Pancreas (tissue), 10 donors: ENCODE results near the gene PARD3. TPM values are rescaled to one million over a fixed set of nuclear protein-coding genes. Genes with fewer than 3 reads are reported as not detected.
A peak's percentile ranks its signal among the peaks of the same experiment; 100 is the strongest.

Experiments
- ATAC-seq, 4 donors: fragments of 200-7000 bp; cut with Tn5 transposase; one replicate each; pipeline versions ENCODE4 v1.8.0 to v1.9.1; 2020; ENCODE audit warnings: mild to moderate bottlenecking in 4 of 4, moderate library complexity in 4 of 4
- DNase-seq, 6 donors: peaks; one replicate each; pipeline ENCODE4 v3.0.0-alpha.2; 2020
- FAIRE-seq: peaks from 2 replicates; lab custom pipeline; 2012; peaks lifted over from hg19 to GRCh38; lab: Jason Lieb, UNC
- H3K27ac ChIP-seq, 4 donors: fragments of 200-600 bp; sonication (generic); 1 replicate in 3 of 4; 2 replicates in 1 of 4; pipeline versions ENCODE4 v1.5.0 to v1.8.0; 2020
- H3K27me3 ChIP-seq, 4 donors: fragments of 200-600 bp; one replicate each; pipeline ENCODE4 v1.8.0; 2021
- H3K36me3 ChIP-seq, 3 donors: fragments of 200-600 bp; sonication (generic) in 1 of 3; one replicate each; pipeline versions ENCODE4 v1.5.0 to v1.8.0; 2020 to 2021
- H3K4me1 ChIP-seq, 3 donors: fragments of 200-600 bp; one replicate each; pipeline ENCODE4 v1.8.0; 2021
- H3K4me3 ChIP-seq, 4 donors: fragments of 200-600 bp; sonication (generic) in 2 of 4; one replicate each; pipeline versions ENCODE4 v1.5.0 to v1.8.0; 2020 to 2021
- H3K9me3 ChIP-seq, 4 donors: fragments of 200-600 bp; one replicate each; pipeline ENCODE4 v1.8.0; 2021
- WGBS, 2 donors: extraction: QIAGEN DNeasy Blood & Tissue Kit; methylation state at CpG; one replicate each; pipeline ENCODE4 v1.1.7; 2013; 5-methylcytosine and 5-hydroxymethylcytosine counted together
- intact Hi-C, 3 donors: fragments of 100-400 bp; cut with DNase I; formaldehyde crosslinking; loops; one replicate each; pipeline versions ENCODE4 v1.11.1 to v1.14.2; 2022
- polyA plus RNA-seq, 2 donors: library from polyadenylated mRNA; stranded (reverse); fragments of 200-250 nt; gene quantifications; one replicate each; pipeline ENCODE4 v1.2.3, GENCODE V29; 2013
- total RNA-seq, 6 donors: library from RNA; stranded (reverse); fragmentation: NEBNext Ultra II Directional in 4 of 6; extraction: Animal tissue kit (Norgen Biotek cat#: 25700) in 4 of 6; gene quantifications; one replicate each; pipeline versions ENCODE4 v1.2.1 to v1.2.4, GENCODE V29; 2021 to 2023
- TF ChIP-seq, protein P1 (sequence below), 4 donors: fragments of 200-600 bp; sonication (generic) in 3 of 4; IDR thresholded peaks; one replicate each; pipeline versions ENCODE4 v1.5.0 to v1.8.0; 2021; ENCODE audit warnings: antibody characterized with exemption in 4 of 4
- donor health status: healthy with polysubstance abuse.
- donor health status: DM: no; HTN: no; CAD: no; lungs with moderate emphysema.
- donor health status: DM: no; HTN: no; CAD: no.
- donor health status: control.
- donor health status: control.
- donor health status: Bipolar disorder and iron deficiency.
- donor health status: DM: yes; HTN: yes; CAD: no.
- donor health status: DM: no; HTN: no; CAD: no.
- donor health status: DM: no; HTN: no; CAD: no.
- donor health status: DM: yes; HTN: yes; CAD: no.

PARD3 gene
- total and polyA plus RNA-seq, 8 donors: 12.8 to 32.3 (median 23.4) TPM

GRCh38 chr10:34804306-34804705 lies 10.8 kb downstream of the PARD3 start:
- Histone ChIP-seq H3K27me3 (no peaks in the 10 kb centered on the region), H3K4me1 (peaks cover 0 to 17% (median 13%) of the 10 kb centered on the region in 3 donors), H3K4me3 (no peak overlapping the region), H3K27ac (no peak overlapping the region), H3K36me3 (no peaks in the 10 kb centered on the region), H3K9me3 (no peaks in the 10 kb centered on the region)
- DNase-seq: no peak
- TF ChIP-seq, protein P1, sequence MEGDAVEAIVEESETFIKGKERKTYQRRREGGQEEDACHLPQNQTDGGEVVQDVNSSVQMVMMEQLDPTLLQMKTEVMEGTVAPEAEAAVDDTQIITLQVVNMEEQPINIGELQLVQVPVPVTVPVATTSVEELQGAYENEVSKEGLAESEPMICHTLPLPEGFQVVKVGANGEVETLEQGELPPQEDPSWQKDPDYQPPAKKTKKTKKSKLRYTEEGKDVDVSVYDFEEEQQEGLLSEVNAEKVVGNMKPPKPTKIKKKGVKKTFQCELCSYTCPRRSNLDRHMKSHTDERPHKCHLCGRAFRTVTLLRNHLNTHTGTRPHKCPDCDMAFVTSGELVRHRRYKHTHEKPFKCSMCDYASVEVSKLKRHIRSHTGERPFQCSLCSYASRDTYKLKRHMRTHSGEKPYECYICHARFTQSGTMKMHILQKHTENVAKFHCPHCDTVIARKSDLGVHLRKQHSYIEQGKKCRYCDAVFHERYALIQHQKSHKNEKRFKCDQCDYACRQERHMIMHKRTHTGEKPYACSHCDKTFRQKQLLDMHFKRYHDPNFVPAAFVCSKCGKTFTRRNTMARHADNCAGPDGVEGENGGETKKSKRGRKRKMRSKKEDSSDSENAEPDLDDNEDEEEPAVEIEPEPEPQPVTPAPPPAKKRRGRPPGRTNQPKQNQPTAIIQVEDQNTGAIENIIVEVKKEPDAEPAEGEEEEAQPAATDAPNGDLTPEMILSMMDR (IDR thresholded peaks at IDR 0.05): no peak
- no peak for ATAC-seq
- WGBS, 2 donors: 65 to 88% methylated on average over 1 of the region's 1 CpG
- FAIRE-seq: no peak
- intact Hi-C loops: no loop called here

GRCh38 chr10:34802692-34803091 lies 12.4 kb downstream of the PARD3 start:
- H3K4me1 ChIP-seq: peaks cover 0 to 8% (median 7%) of the 10 kb centered on the region in 3 donors
- no peaks in the 10 kb centered on the region for H3K36me3 ChIP-seq
- no peak for ATAC-seq
- no peaks in the 10 kb centered on the region for H3K9me3 ChIP-seq
- no peaks in the 10 kb centered on the region for H3K27me3 ChIP-seq
- TF ChIP-seq, protein P1 (IDR thresholded peaks at IDR 0.05): no peak
- intact Hi-C loops: no loop called here
- no peak overlapping the region for H3K4me3 ChIP-seq
- no peak for FAIRE-seq
- no peak overlapping the region for H3K27ac ChIP-seq
- DNase-seq: no peak
- 72 to 81% methylated on average over 5 of the region's 5 CpGs for WGBS, 2 donors

DNA sequence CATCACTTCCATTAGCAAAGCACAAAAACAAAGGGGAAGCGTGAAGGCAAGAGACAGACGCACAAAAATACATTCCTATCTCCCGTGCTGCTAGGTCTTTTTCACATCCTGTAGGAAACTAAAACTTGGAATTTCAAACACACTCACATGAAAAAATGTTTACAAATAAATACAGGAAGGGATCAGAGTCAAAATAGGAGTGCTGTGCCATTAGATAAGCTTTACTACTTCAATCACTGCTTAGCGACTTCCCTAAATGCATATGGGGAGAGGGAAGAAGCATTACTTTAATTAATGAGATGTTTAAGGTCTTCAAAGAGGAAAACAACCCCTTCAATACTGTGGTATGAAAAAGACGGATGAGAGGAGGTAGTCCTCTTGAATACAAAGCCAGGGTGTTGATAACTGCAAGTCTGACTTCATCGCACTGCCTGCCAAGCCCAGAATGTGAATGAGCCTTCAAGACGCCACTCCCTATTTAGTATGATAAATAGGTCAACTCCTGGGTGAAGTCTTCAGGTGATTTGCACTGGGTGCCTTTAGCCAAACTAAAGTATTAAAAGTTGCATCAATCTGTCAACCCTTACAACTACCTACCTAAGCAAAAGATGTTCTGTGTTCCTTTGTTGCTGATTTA lies 13.9 kb downstream of the PARD3 start:
- TF ChIP-seq, protein P1 (IDR thresholded peaks at IDR 0.05): no peak
- DNase-seq (no peak), ATAC-seq (peak; percentile 72 to 82 (median 77)), FAIRE-seq (no peak)
- H3K4me3 ChIP-seq: no peak overlapping the region
- 29 to 40% methylated on average over 7 of the region's 7 CpGs for WGBS, 2 donors
- no peaks in the 10 kb centered on the region for H3K36me3 ChIP-seq
- H3K27ac ChIP-seq: no peak overlapping the region
- intact Hi-C loops: no loop called here
- H3K9me3 ChIP-seq: no peaks in the 10 kb centered on the region
- no peaks in the 10 kb centered on the region for H3K27me3 ChIP-seq
- H3K4me1 ChIP-seq: peaks cover 0 to 8% (median 7%) of the 10 kb centered on the region in 3 donors

- FAIRE-seq (no peak), ATAC-seq (no peak), DNase-seq (no peak)
- no peaks in the 10 kb centered on the region for H3K36me3 ChIP-seq
- intact Hi-C loops: no loop called here
- 27 to 34% methylated on average over 5 of the region's 5 CpGs for WGBS, 2 donors
- H3K9me3 ChIP-seq: no peaks in the 10 kb centered on the region
- TF ChIP-seq, protein P1 (IDR thresholded peaks at IDR 0.05): no peak
- no peak overlapping the region for H3K27ac ChIP-seq
- no peaks in the 10 kb centered on the region for H3K27me3 ChIP-seq
- H3K4me3 ChIP-seq: no peak overlapping the region
- peaks cover 0 to 8% (median 7%) of the 10 kb centered on the region in 3 donors for H3K4me1 ChIP-seq
These were observed 14.5 kb downstream of the PARD3 start for GRCh38 chr10:34800624-34801023.

DNA sequence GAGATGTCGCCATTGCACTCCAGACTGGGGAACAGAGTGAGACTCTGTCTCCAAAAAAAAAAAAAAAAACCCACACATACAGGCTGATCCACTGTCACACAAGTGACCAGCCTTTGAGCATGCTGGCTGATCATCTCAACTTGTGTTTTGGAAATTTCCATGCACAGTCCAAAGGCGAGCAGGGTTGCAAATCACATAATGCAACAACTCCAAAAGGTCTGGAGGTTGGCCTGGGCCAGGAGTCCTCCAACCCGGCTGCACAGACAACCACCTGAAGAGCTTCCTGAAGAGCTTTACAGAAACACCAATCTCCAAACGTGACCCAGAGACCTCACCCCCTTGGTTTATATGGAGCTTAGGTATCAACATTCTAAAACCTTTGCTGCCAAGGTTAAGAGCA lies 16.4 kb downstream of the PARD3 start:
- WGBS, 2 donors: 82 to 84% methylated on average over 4 of the region's 4 CpGs
- FAIRE-seq: no peak
- TF ChIP-seq, protein P1 (IDR thresholded peaks at IDR 0.05): no peak
- Histone ChIP-seq H3K9me3 (no peaks in the 10 kb centered on the region), H3K27me3 (no peaks in the 10 kb centered on the region), H3K36me3 (no peaks in the 10 kb centered on the region), H3K27ac (no peak overlapping the region), H3K4me3 (no peak overlapping the region), H3K4me1 (peaks cover 0 to 8% (median 7%) of the 10 kb centered on the region in 3 donors)
- intact Hi-C loops: no loop called here
- ATAC-seq: no peak
- no peak for DNase-seq
